ENCODE data around the gene RNF123.

RNF123 gene

DNA sequence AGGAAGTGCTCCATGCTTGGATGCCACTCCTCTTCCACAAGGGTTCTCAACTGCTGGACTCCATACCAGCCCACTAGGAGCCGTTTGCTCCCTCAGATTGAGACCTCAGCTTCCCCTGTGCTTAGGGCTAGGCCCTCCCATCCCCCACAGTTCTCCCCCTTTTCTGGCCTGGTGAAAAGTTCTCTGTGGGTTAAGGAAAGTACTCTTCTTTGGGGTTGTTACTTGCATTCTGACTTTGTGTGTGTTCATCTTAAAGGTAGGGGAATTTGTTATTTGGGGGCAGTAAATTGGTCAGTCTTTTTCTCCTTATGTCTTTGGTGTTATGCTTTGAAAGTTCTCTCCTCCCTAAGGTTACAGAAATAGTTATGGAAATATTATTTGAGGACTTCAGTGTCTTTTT is 39.2 kb upstream of the RNF123 start:
- Histone ChIP-seq H3K4me1 (ENCODE audit: control insufficient read depth in 1 of 2, insufficient read depth in 2 of 2, low read length in 2 of 2) (peaks cover 0 to under 1% of the 10 kb centered on the region in 2 donors), H3K27ac (ENCODE audit: low read depth, low read length) (no peak overlapping the region), H3K9me3 (ENCODE audit: control insufficient read depth in 1 of 2, low read length in 2 of 2) (no peaks in the 10 kb centered on the region), H3K36me3 (ENCODE audit: control insufficient read depth in 1 of 2, insufficient read depth in 2 of 2, low read length in 2 of 2) (no peaks in the 10 kb centered on the region), H3K9ac (ENCODE audit: low read depth in 1 of 2, low read length in 2 of 2) (no peak overlapping the region), H3K4me3 (ENCODE audit: low read depth in 1 of 2, low read length in 2 of 2) (no peak overlapping the region), H3K27me3 (ENCODE audit: control insufficient read depth in 1 of 2, insufficient read depth in 2 of 2, low read length in 2 of 2) (no peaks in the 10 kb centered on the region)

DNA sequence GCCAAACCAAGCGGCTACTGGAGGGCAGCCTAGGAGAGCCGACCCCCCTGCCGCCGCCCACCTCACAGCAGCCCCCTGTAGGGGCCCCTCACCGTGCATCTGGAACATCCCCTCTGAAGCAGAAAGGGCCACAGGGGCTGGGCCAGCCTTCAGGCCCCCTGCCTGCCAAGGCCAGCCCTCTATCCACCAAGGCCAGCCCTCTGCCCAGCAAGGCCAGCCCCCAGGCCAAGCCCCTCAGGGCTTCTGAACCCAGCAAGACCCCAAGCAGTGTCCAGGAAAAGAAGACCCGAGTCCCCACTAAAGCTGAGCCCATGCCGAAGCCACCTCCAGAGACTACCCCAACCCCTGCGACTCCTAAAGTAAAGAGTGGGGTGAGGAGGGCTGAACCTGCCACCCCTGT is 38.7 kb upstream of the RNF123 start:
- H3K27ac ChIP-seq (ENCODE audit: low read depth, low read length): no peak overlapping the region
- peaks cover 0 to 4% of the 10 kb centered on the region in 2 donors for H3K4me1 ChIP-seq (ENCODE audit: control insufficient read depth in 1 of 2, insufficient read depth in 2 of 2, low read length in 2 of 2)
- H3K4me3 ChIP-seq (ENCODE audit: low read depth in 1 of 2, low read length in 2 of 2): no peak overlapping the region
- H3K9ac ChIP-seq (ENCODE audit: low read depth in 1 of 2, low read length in 2 of 2): no peak overlapping the region
- H3K9me3 ChIP-seq (ENCODE audit: control insufficient read depth in 1 of 2, low read length in 2 of 2): no peaks in the 10 kb centered on the region
- H3K27me3 ChIP-seq (ENCODE audit: control insufficient read depth in 1 of 2, insufficient read depth in 2 of 2, low read length in 2 of 2): no peaks in the 10 kb centered on the region
- H3K36me3 ChIP-seq (ENCODE audit: control insufficient read depth in 1 of 2, insufficient read depth in 2 of 2, low read length in 2 of 2): no peaks in the 10 kb centered on the region

DNA sequence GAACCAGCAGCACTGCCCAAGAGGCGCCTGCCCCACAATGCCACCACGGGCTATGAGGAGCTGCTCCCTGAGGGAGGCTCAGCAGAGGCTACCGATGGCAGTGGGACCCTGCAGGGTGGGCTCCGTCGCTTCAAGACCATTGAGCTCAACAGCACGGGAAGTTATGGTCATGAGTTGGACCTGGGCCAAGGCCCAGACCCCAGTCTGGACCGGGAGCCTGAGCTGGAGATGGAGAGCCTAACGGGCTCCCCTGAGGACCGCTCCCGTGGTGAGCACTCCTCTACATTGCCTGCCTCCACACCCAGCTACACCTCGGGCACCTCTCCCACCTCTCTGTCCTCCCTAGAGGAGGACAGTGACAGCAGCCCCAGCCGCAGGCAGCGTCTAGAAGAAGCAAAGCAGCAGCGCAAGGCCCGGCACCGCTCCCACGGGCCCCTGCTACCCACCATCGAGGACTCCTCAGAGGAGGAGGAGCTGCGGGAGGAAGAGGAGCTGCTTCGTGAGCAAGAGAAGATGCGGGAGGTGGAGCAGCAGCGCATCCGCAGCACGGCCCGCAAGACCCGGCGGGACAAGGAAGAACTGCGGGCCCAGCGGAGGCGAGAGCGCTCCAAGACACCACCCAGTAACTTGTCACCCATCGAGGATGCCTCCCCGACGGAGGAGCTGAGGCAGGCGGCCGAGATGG is 37.0 kb upstream of the RNF123 start:
- Histone ChIP-seq H3K4me3 (ENCODE audit: low read depth in 1 of 2, low read length in 2 of 2) (no peak overlapping the region), H3K27me3 (ENCODE audit: control insufficient read depth in 1 of 2, insufficient read depth in 2 of 2, low read length in 2 of 2) (no peaks in the 10 kb centered on the region), H3K4me1 (ENCODE audit: control insufficient read depth in 1 of 2, insufficient read depth in 2 of 2, low read length in 2 of 2) (peaks cover 0 to 4% of the 10 kb centered on the region in 2 donors), H3K9me3 (ENCODE audit: control insufficient read depth in 1 of 2, low read length in 2 of 2) (no peaks in the 10 kb centered on the region), H3K9ac (ENCODE audit: low read depth in 1 of 2, low read length in 2 of 2) (no peak overlapping the region), H3K27ac (ENCODE audit: low read depth, low read length) (no peak overlapping the region), H3K36me3 (ENCODE audit: control insufficient read depth in 1 of 2, insufficient read depth in 2 of 2, low read length in 2 of 2) (no peaks in the 10 kb centered on the region)

DNA sequence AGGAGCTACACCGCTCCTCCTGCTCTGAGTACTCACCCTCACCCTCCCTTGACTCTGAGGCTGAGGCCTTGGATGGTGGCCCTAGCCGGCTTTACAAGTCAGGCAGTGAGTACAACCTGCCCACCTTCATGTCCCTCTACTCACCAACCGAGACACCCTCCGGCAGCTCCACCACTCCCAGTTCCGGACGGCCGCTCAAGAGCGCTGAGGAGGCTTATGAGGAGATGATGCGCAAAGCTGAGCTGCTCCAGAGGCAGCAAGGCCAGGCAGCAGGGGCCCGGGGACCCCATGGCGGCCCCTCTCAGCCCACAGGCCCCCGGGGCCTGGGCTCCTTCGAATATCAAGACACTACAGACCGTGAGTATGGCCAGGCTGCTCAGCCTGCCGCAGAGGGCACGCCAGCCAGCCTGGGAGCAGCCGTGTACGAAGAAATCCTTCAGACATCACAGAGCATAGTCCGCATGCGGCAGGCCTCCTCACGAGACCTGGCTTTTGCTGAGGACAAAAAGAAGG is 36.4 kb upstream of the RNF123 start:
- no peak overlapping the region for H3K4me3 ChIP-seq (ENCODE audit: low read depth in 1 of 2, low read length in 2 of 2)
- no peaks in the 10 kb centered on the region for H3K27me3 ChIP-seq (ENCODE audit: control insufficient read depth in 1 of 2, insufficient read depth in 2 of 2, low read length in 2 of 2)
- peaks cover 0 to 4% of the 10 kb centered on the region in 2 donors for H3K4me1 ChIP-seq (ENCODE audit: control insufficient read depth in 1 of 2, insufficient read depth in 2 of 2, low read length in 2 of 2)
- no peaks in the 10 kb centered on the region for H3K9me3 ChIP-seq (ENCODE audit: control insufficient read depth in 1 of 2, low read length in 2 of 2)
- H3K9ac ChIP-seq (ENCODE audit: low read depth in 1 of 2, low read length in 2 of 2): no peak overlapping the region
- no peaks in the 10 kb centered on the region for H3K36me3 ChIP-seq (ENCODE audit: control insufficient read depth in 1 of 2, insufficient read depth in 2 of 2, low read length in 2 of 2)
- H3K27ac ChIP-seq (ENCODE audit: low read depth, low read length): no peak overlapping the region

DNA sequence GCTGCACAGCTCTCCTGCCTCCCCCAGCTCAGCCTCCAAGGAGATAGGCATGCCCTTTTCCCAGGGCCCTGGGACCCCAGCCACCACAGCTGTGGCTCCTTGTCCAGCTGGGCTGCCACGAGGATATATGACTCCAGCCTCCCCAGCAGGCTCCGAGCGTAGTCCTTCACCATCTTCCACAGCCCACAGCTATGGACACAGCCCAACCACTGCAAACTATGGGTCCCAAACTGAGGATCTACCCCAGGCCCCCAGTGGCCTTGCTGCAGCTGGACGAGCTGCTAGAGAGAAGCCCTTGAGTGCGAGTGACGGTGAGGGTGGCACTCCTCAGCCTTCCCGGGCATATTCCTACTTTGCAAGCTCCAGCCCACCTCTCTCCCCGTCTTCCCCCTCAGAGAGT is 35.7 kb upstream of the RNF123 start:
- no peak overlapping the region for H3K9ac ChIP-seq (ENCODE audit: low read depth in 1 of 2, low read length in 2 of 2)
- H3K4me1 ChIP-seq (ENCODE audit: control insufficient read depth in 1 of 2, insufficient read depth in 2 of 2, low read length in 2 of 2): peaks cover 0 to 4% of the 10 kb centered on the region in 2 donors
- no peaks in the 10 kb centered on the region for H3K9me3 ChIP-seq (ENCODE audit: control insufficient read depth in 1 of 2, low read length in 2 of 2)
- H3K27ac ChIP-seq (ENCODE audit: low read depth, low read length): no peak overlapping the region
- no peaks in the 10 kb centered on the region for H3K36me3 ChIP-seq (ENCODE audit: control insufficient read depth in 1 of 2, insufficient read depth in 2 of 2, low read length in 2 of 2)
- H3K27me3 ChIP-seq (ENCODE audit: control insufficient read depth in 1 of 2, insufficient read depth in 2 of 2, low read length in 2 of 2): no peaks in the 10 kb centered on the region
- H3K4me3 ChIP-seq (ENCODE audit: low read depth in 1 of 2, low read length in 2 of 2): no peak overlapping the region

DNA sequence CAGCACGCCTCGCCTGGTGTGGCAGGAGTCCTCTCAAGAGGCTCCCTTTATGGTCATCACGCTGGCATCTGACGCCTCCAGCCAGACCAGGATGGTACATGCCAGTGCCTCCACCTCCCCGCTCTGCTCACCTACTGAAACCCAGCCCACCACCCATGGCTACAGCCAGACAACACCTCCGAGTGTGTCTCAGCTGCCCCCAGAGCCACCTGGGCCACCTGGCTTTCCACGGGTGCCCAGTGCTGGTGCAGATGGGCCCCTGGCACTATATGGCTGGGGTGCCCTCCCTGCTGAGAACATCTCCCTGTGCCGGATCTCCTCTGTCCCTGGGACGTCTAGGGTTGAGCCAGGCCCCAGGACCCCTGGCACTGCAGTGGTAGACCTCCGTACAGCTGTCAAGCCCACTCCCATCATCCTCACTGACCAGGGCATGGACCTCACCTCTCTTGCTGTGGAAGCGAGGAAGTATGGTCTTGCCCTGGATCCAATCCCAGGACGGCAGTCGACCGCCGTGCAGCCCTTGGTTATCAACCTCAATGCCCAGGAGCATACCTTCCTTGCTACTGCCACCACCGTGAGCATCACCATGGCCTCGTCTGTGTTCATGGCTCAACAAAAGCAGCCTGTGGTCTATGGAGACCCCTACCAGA is 35.1 kb upstream of the RNF123 start:
- Histone ChIP-seq H3K9ac (ENCODE audit: low read depth in 1 of 2, low read length in 2 of 2) (no peak overlapping the region), H3K4me1 (ENCODE audit: control insufficient read depth in 1 of 2, insufficient read depth in 2 of 2, low read length in 2 of 2) (peaks cover 0 to 4% of the 10 kb centered on the region in 2 donors), H3K9me3 (ENCODE audit: control insufficient read depth in 1 of 2, low read length in 2 of 2) (no peaks in the 10 kb centered on the region), H3K36me3 (ENCODE audit: control insufficient read depth in 1 of 2, insufficient read depth in 2 of 2, low read length in 2 of 2) (no peaks in the 10 kb centered on the region), H3K4me3 (ENCODE audit: low read depth in 1 of 2, low read length in 2 of 2) (no peak overlapping the region), H3K27me3 (ENCODE audit: control insufficient read depth in 1 of 2, insufficient read depth in 2 of 2, low read length in 2 of 2) (no peaks in the 10 kb centered on the region), H3K27ac (ENCODE audit: low read depth, low read length) (no peak overlapping the region)

DNA sequence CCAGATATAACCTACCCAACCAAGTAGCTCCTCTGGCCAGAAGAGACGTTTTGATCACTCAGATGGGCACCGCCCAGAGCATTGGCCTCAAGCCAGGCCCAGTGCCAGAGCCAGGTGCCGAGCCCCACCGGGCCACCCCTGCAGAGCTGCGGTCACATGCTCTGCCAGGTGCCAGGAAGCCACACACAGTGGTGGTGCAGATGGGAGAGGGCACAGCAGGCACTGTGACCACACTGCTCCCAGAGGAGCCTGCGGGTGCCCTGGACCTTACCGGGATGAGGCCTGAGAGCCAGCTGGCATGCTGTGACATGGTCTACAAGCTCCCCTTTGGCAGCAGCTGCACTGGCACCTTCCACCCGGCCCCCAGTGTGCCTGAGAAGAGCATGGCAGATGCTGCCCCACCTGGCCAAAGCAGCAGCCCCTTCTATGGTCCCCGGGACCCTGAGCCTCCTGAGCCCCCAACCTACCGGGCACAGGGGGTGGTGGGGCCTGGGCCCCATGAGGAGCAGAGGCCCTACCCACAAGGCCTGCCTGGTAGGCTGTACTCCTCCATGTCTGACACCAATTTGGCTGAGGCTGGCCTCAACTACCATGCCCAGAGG is 34.3 kb upstream of the RNF123 start:
- Histone ChIP-seq H3K9ac (ENCODE audit: low read depth in 1 of 2, low read length in 2 of 2) (no peak overlapping the region), H3K27ac (ENCODE audit: low read depth, low read length) (no peak overlapping the region), H3K9me3 (ENCODE audit: control insufficient read depth in 1 of 2, low read length in 2 of 2) (no peaks in the 10 kb centered on the region), H3K27me3 (ENCODE audit: control insufficient read depth in 1 of 2, insufficient read depth in 2 of 2, low read length in 2 of 2) (no peaks in the 10 kb centered on the region), H3K36me3 (ENCODE audit: control insufficient read depth in 1 of 2, insufficient read depth in 2 of 2, low read length in 2 of 2) (no peaks in the 10 kb centered on the region), H3K4me3 (ENCODE audit: low read depth in 1 of 2, low read length in 2 of 2) (no peak overlapping the region), H3K4me1 (ENCODE audit: control insufficient read depth in 1 of 2, insufficient read depth in 2 of 2, low read length in 2 of 2) (peaks cover 0 to 4% of the 10 kb centered on the region in 2 donors)

DNA sequence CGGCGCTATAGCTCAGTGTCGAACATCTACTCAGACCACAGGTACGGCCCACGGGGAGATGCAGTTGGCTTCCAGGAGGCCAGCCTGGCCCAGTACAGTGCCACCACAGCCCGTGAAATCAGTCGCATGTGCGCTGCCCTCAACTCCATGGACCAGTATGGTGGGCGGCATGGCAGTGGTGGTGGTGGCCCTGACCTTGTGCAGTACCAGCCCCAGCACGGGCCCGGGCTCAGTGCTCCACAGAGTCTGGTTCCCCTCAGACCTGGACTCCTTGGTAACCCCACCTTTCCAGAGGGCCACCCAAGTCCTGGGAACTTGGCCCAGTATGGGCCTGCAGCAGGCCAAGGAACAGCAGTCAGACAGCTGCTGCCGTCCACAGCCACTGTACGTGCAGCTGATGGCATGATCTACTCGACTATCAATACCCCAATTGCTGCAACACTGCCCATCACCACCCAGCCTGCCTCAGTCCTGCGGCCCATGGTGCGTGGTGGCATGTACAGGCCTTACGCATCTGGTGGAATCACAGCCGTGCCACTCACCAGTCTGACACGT is 33.5 kb upstream of the RNF123 start:
- no peaks in the 10 kb centered on the region for H3K36me3 ChIP-seq (ENCODE audit: control insufficient read depth in 1 of 2, insufficient read depth in 2 of 2, low read length in 2 of 2)
- H3K4me3 ChIP-seq (ENCODE audit: low read depth in 1 of 2, low read length in 2 of 2): no peak overlapping the region
- H3K9ac ChIP-seq (ENCODE audit: low read depth in 1 of 2, low read length in 2 of 2): no peak overlapping the region
- no peak overlapping the region for H3K27ac ChIP-seq (ENCODE audit: low read depth, low read length)
- H3K27me3 ChIP-seq (ENCODE audit: control insufficient read depth in 1 of 2, insufficient read depth in 2 of 2, low read length in 2 of 2): no peaks in the 10 kb centered on the region
- peaks cover 0 to 4% of the 10 kb centered on the region in 2 donors for H3K4me1 ChIP-seq (ENCODE audit: control insufficient read depth in 1 of 2, insufficient read depth in 2 of 2, low read length in 2 of 2)
- no peaks in the 10 kb centered on the region for H3K9me3 ChIP-seq (ENCODE audit: control insufficient read depth in 1 of 2, low read length in 2 of 2)

DNA sequence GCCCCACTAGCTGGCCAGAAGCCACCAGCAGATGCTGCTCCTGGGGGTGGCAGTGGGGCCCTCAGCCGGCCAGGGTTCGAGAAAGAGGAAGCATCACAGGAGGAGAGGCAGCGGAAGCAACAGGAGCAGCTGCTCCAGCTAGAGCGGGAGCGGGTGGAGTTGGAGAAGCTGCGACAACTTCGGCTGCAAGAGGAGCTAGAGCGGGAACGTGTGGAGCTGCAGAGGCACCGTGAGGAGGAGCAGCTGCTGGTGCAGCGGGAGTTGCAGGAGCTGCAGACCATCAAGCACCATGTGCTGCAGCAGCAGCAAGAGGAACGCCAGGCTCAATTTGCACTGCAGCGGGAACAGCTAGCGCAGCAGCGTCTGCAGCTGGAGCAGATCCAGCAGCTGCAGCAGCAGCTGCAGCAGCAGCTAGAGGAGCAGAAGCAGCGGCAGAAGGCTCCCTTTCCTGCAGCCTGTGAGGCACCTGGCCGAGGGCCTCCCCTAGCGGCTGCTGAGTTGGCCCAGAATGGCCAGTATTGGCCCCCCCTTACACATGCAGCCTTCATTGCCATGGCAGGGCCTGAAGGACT is 32.7 kb upstream of the RNF123 start:
- Histone ChIP-seq H3K9me3 (ENCODE audit: control insufficient read depth in 1 of 2, low read length in 2 of 2) (no peaks in the 10 kb centered on the region), H3K4me1 (ENCODE audit: control insufficient read depth in 1 of 2, insufficient read depth in 2 of 2, low read length in 2 of 2) (peaks cover 0 to 4% of the 10 kb centered on the region in 2 donors), H3K9ac (ENCODE audit: low read depth in 1 of 2, low read length in 2 of 2) (no peak overlapping the region), H3K36me3 (ENCODE audit: control insufficient read depth in 1 of 2, insufficient read depth in 2 of 2, low read length in 2 of 2) (no peaks in the 10 kb centered on the region), H3K27ac (ENCODE audit: low read depth, low read length) (no peak overlapping the region), H3K4me3 (ENCODE audit: low read depth in 1 of 2, low read length in 2 of 2) (no peak overlapping the region), H3K27me3 (ENCODE audit: control insufficient read depth in 1 of 2, insufficient read depth in 2 of 2, low read length in 2 of 2) (no peaks in the 10 kb centered on the region)

Data from duodenal mucosa (tissue), 2 donors.